CD8-positive, alpha-beta memory T cell (primary cell): Measurements from ENCODE around the gene TMEM131. TPM values are rescaled to one million over a fixed set of nuclear protein-coding genes. Genes with fewer than 3 reads are reported as not detected.

Source experiments
- CTCF ChIA-PET: fragments of 350-600 bp; sonication (Branson Sonifier 250); formaldehyde crosslinking; loops from one replicate; lab custom pipeline; 2021; ENCODE audit warnings: antibody characterized with exemption; lab: Charles Lee
- POLR2A ChIA-PET: fragments of 350-600 bp; sonication (Branson Sonifier 250); formaldehyde crosslinking; loops from one replicate; lab custom pipeline; 2021; ENCODE audit warnings: antibody characterized with exemption; lab: Charles Lee
- DNase-seq, 5 donors: peaks; one replicate each; pipeline versions ENCODE4 v3.0.0 to v3.0.0-alpha.2; 2020 to 2022; ENCODE audit warnings: mixed read lengths in 1 of 5
- H3K27ac ChIP-seq: one replicate; pipeline ENCODE4 v1.7.0; 2013; ENCODE audit warnings: low read depth, mild to moderate bottlenecking, low read length, moderate library complexity
- H3K27me3 ChIP-seq: 2 replicates; pipeline ENCODE4 v1.7.0; 2013; ENCODE audit warnings: low read length, mild to moderate bottlenecking; ENCODE audit not compliant: insufficient read depth, poor library complexity, severe bottlenecking
- H3K36me3 ChIP-seq: 2 replicates; pipeline ENCODE4 v1.7.0; 2013; ENCODE audit warnings: mild to moderate bottlenecking, low read length, moderate library complexity; ENCODE audit not compliant: insufficient read depth
- H3K4me1 ChIP-seq: 2 replicates; pipeline ENCODE4 v1.7.0; 2013; ENCODE audit warnings: mild to moderate bottlenecking, low read length, moderate library complexity; ENCODE audit not compliant: insufficient read depth
- H3K4me3 ChIP-seq: 2 replicates; pipeline ENCODE4 v1.7.0; 2013; ENCODE audit warnings: mild to moderate bottlenecking, low read length
- H3K9me3 ChIP-seq: 2 replicates; pipeline ENCODE4 v1.7.0; 2013; ENCODE audit warnings: mild to moderate bottlenecking, low read length
- H3K27ac Mint-ChIP-seq, 8 donors: one replicate each; pipeline ENCODE4 v1.8.0; 2020 to 2021; ENCODE audit warnings: mixed read lengths in 8 of 8, mild to moderate bottlenecking in 6 of 8, inconsistent platforms in 3 of 8, moderate library complexity in 3 of 8
- H3K27me3 Mint-ChIP-seq, 2 donors: one replicate each; pipeline ENCODE4 v1.8.0; 2020 to 2021; ENCODE audit warnings: mixed read lengths in 2 of 2, mild to moderate bottlenecking in 1 of 2, moderate library complexity in 1 of 2
- H3K36me3 Mint-ChIP-seq, 3 donors: one replicate each; pipeline ENCODE4 v1.8.0; 2020 to 2021; ENCODE audit warnings: mixed read lengths in 3 of 3, inconsistent platforms in 1 of 3, mild to moderate bottlenecking in 1 of 3
- H3K4me1 Mint-ChIP-seq, 3 donors: one replicate each; pipeline ENCODE4 v1.8.0; 2020 to 2021; ENCODE audit warnings: mixed read lengths in 3 of 3, inconsistent platforms in 1 of 3, mild to moderate bottlenecking in 1 of 3
- H3K4me3 Mint-ChIP-seq, 7 donors: one replicate each; pipeline ENCODE4 v1.8.0; 2020 to 2021; ENCODE audit warnings: mixed read lengths in 7 of 7, mild to moderate bottlenecking in 6 of 7, moderate library complexity in 4 of 7, inconsistent platforms in 2 of 7
- H3K9me3 Mint-ChIP-seq, 5 donors: one replicate each; pipeline ENCODE4 v1.8.0; 2020 to 2022; ENCODE audit warnings: mixed read lengths in 5 of 5, mild to moderate bottlenecking in 3 of 5, moderate library complexity in 2 of 5, inconsistent platforms in 1 of 5
- polyA plus RNA-seq: library from polyadenylated mRNA; unstranded; fragments of 300-500 nt; fragmentation: Illumina TruSeq; gene quantifications from one replicate; pipeline ENCODE4 v1.2.3, GENCODE V29; 2021
- total RNA-seq, 2 experiments: library from RNA; stranded (reverse); gene quantifications; one replicate each; pipeline ENCODE4 v1.2.3, GENCODE V29; 2021

TMEM131 gene
- total and polyA plus RNA-seq, 3 experiments from 2014 or later: 14.4 to 35.4 (median 34.7) TPM

GRCh38 chr2:97743913-97744312 is 251.8 kb downstream of the TMEM131 start:
- CTCF ChIA-PET: interaction anchor here (1.1 to 14.9 kb wide), 3 partner anchors 33 to 153 kb away, joined by 3 to 301 read pairs (median 29); partner anchors contain the start of gene ZAP70
- H3K27ac ChIP-seq: no peak overlapping the region

GRCh38 chr2:97742381-97742847 is 253.3 kb downstream of the TMEM131 start:
- CTCF ChIA-PET: interaction anchor here (0.6 to 14.9 kb wide), 7 partner anchors 13 to 92 kb away, joined by 3 to 301 read pairs (median 16); partner anchors contain the start of gene ZAP70
- Mint-ChIP-seq H3K4me1 (peaks cover 74 to 85% (median 83%) of the 10 kb centered on the region in 3 donors), H3K4me3 (peak overlapping the region in 6 of 7 donors; percentile 53 to 89 (median 58)), H3K9me3 (no peaks in the 10 kb centered on the region), H3K27me3 (peaks cover 0 to 1% of the 10 kb centered on the region in 2 donors), H3K27ac (peak overlapping the region; percentile 76 to 98 (median 90)), H3K36me3 (peaks cover 10 to 43% (median 17%) of the 10 kb centered on the region in 3 donors)
- no peak overlapping the region for H3K27ac ChIP-seq
- POLR2A ChIA-PET: interaction anchor here (0.8 to 1.6 kb wide), 6 partner anchors 15 to 78 kb away, joined by 3 to 13 read pairs (median 3); partner anchors contain the start of gene ZAP70
- DNase-seq: peak in 3 of 5 donors; percentile 16 to 61 (median 44)
- H3K27me3 ChIP-seq: no peaks in the 10 kb centered on the region
- peaks cover 24% of the 10 kb centered on the region for H3K36me3 ChIP-seq
- H3K4me1 ChIP-seq: peaks cover 65% of the 10 kb centered on the region
- no peak overlapping the region for H3K4me3 ChIP-seq
- no peaks in the 10 kb centered on the region for H3K9me3 ChIP-seq

More at GRCh38 chr2:97743913-97744312, 251.8 kb downstream of the TMEM131 start:
- no peak overlapping the region for H3K4me3 ChIP-seq
- peaks cover 79% of the 10 kb centered on the region for H3K4me1 ChIP-seq
- no peaks in the 10 kb centered on the region for H3K9me3 ChIP-seq
- no peak for DNase-seq
- POLR2A ChIA-PET: interaction anchor here (0.6 to 1.4 kb wide), 2 partner anchors 18 to 60 kb away, joined by 3 read pairs; no protein-coding TSS in a partner anchor
- H3K27me3 ChIP-seq: no peaks in the 10 kb centered on the region
- H3K27me3 Mint-ChIP-seq: peaks cover 0 to 1% of the 10 kb centered on the region in 2 donors
- peak overlapping the region in 6 of 7 donors; percentile 4 to 46 (median 28) for H3K4me3 Mint-ChIP-seq
- H3K27ac Mint-ChIP-seq: peak overlapping the region in 7 of 8 donors; percentile 70 to 96 (median 84)
- no peaks in the 10 kb centered on the region for H3K9me3 Mint-ChIP-seq
- peaks cover 74 to 88% (median 87%) of the 10 kb centered on the region in 3 donors for H3K4me1 Mint-ChIP-seq
- peaks cover 2 to 29% (median 8%) of the 10 kb centered on the region in 3 donors for H3K36me3 Mint-ChIP-seq
- peaks cover 9% of the 10 kb centered on the region for H3K36me3 ChIP-seq

- Mint-ChIP-seq H3K27me3 (peaks cover 0 to 3% of the 10 kb centered on the region in 2 donors), H3K9me3 (no peaks in the 10 kb centered on the region), H3K36me3 (peaks cover 10 to 51% (median 20%) of the 10 kb centered on the region in 3 donors), H3K4me3 (peak overlapping the region; percentile 7 to 89 (median 57)), H3K4me1 (peaks cover 66 to 81% (median 80%) of the 10 kb centered on the region in 3 donors), H3K27ac (peak overlapping the region; percentile 76 to 98 (median 90))
- Histone ChIP-seq H3K36me3 (peaks cover 30% of the 10 kb centered on the region), H3K9me3 (no peaks in the 10 kb centered on the region), H3K27me3 (no peaks in the 10 kb centered on the region), H3K4me3 (peak overlapping the region; percentile 4), H3K4me1 (peaks cover 58% of the 10 kb centered on the region), H3K27ac (peak overlapping the region; percentile 40)
- CTCF ChIA-PET: interaction anchor here (2.0 to 14.9 kb wide), 7 partner anchors 9 to 44 kb away, joined by 8 to 301 read pairs (median 16); partner anchors contain the start of gene ZAP70
- POLR2A ChIA-PET: interaction anchor here (0.8 to 2.4 kb wide), 6 partner anchors 16 to 77 kb away, joined by 3 to 13 read pairs (median 3); partner anchors contain the start of gene ZAP70
- peak in 1 of 5 donors; percentile 3 for DNase-seq
These were observed 254.1 kb downstream of the TMEM131 start for GRCh38 chr2:97741686-97742085.

DNA sequence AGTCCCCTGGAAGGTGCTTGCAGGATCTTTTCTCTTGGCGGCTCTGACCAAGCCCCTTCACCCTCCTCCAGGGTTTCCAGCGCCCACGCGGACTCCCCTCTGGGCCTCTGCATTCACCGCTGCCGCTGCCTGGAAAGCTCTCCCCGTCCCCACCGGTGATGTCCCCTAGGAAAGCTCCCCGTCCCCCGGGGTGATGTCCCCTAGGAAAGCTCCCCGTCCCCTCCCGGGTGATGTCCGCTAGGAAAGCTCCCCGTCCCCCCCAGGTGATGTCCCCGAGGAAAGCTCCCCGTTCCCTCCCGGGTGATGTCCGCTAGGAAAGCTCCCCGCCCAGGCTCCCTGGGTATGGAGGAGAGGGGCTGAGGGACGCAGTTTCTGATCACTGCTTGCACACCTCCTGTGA is 254.5 kb downstream of the TMEM131 start:
- POLR2A ChIA-PET: interaction anchor here (1.1 to 2.4 kb wide), 3 partner anchors 16 to 28 kb away, joined by 3 to 11 read pairs (median 3); partner anchors contain the start of gene ZAP70
- Histone ChIP-seq H3K4me1 (peaks cover 53% of the 10 kb centered on the region), H3K27me3 (no peaks in the 10 kb centered on the region), H3K9me3 (no peaks in the 10 kb centered on the region), H3K4me3 (no peak overlapping the region), H3K27ac (peak overlapping the region; percentile 40), H3K36me3 (peaks cover 34% of the 10 kb centered on the region)
- Mint-ChIP-seq H3K27ac (peak overlapping the region; percentile 76 to 98 (median 88)), H3K4me3 (peak overlapping the region in 3 of 7 donors; percentile 53 to 89 (median 62)), H3K9me3 (no peaks in the 10 kb centered on the region), H3K27me3 (peaks cover 0 to 3% of the 10 kb centered on the region in 2 donors), H3K36me3 (peaks cover 10 to 55% (median 22%) of the 10 kb centered on the region in 3 donors), H3K4me1 (peaks cover 64 to 80% (median 76%) of the 10 kb centered on the region in 3 donors)
- peak in 1 of 5 donors; percentile 44 for DNase-seq
- CTCF ChIA-PET: interaction anchor here (1.0 to 14.9 kb wide), 11 partner anchors 9 to 44 kb away, joined by 3 to 301 read pairs (median 10); partner anchors contain the start of gene ZAP70

GRCh38 chr2:97740590-97741182 is 255.1 kb downstream of the TMEM131 start:
- Histone ChIP-seq H3K36me3 (peaks cover 35% of the 10 kb centered on the region), H3K4me3 (no peak overlapping the region), H3K27me3 (no peaks in the 10 kb centered on the region), H3K9me3 (no peaks in the 10 kb centered on the region), H3K27ac (peak overlapping the region; percentile 32), H3K4me1 (peaks cover 48% of the 10 kb centered on the region)
- Mint-ChIP-seq H3K27ac (peak overlapping the region; percentile 71 to 92 (median 82)), H3K27me3 (peaks cover 0 to 3% of the 10 kb centered on the region in 2 donors), H3K4me3 (peak overlapping the region in 3 of 7 donors; percentile 29 to 63 (median 62)), H3K36me3 (peaks cover 10 to 57% (median 24%) of the 10 kb centered on the region in 3 donors), H3K9me3 (no peaks in the 10 kb centered on the region), H3K4me1 (peaks cover 62 to 76% (median 70%) of the 10 kb centered on the region in 3 donors)
- POLR2A ChIA-PET: interaction anchor here (1.1 to 2.4 kb wide), 3 partner anchors 17 to 28 kb away, joined by 3 to 11 read pairs (median 3); partner anchors contain the start of gene ZAP70
- CTCF ChIA-PET: interaction anchor here (0.8 to 14.9 kb wide), 13 partner anchors 8 to 74 kb away, joined by 3 to 301 read pairs (median 8); partner anchors contain the start of gene ZAP70
- DNase-seq: peak in 3 of 5 donors; percentile 28 to 56 (median 35)

GRCh38 chr2:97739893-97740245 is 255.9 kb downstream of the TMEM131 start:
- Histone ChIP-seq H3K4me1 (peaks cover 40% of the 10 kb centered on the region), H3K27ac (no peak overlapping the region), H3K9me3 (no peaks in the 10 kb centered on the region), H3K27me3 (no peaks in the 10 kb centered on the region), H3K36me3 (peaks cover 35% of the 10 kb centered on the region), H3K4me3 (no peak overlapping the region)
- DNase-seq: peak in 1 of 5 donors; percentile 43
- POLR2A ChIA-PET: interaction anchor here (2.4 kb wide), 1 partner anchor 21 kb away, joined by 11 read pairs; no protein-coding TSS in a partner anchor
- H3K9me3 Mint-ChIP-seq: no peaks in the 10 kb centered on the region
- peak overlapping the region in 2 of 8 donors; percentile 76 to 83 for H3K27ac Mint-ChIP-seq
- H3K4me1 Mint-ChIP-seq: peaks cover 55 to 69% (median 62%) of the 10 kb centered on the region in 3 donors
- peaks cover 0 to 3% of the 10 kb centered on the region in 2 donors for H3K27me3 Mint-ChIP-seq
- CTCF ChIA-PET: interaction anchor here (0.8 to 14.9 kb wide), 11 partner anchors 9 to 73 kb away, joined by 4 to 301 read pairs (median 10); partner anchors contain the start of gene ZAP70
- H3K36me3 Mint-ChIP-seq: peaks cover 10 to 61% (median 24%) of the 10 kb centered on the region in 3 donors
- no peak overlapping the region for H3K4me3 Mint-ChIP-seq
